ENCODE measurements around the gene CFAP20DC.

- no peak for TF ChIP-seq CTCF (IDR thresholded peaks at IDR 0.05)
- no peak for TF ChIP-seq POLR2A (IDR thresholded peaks at IDR 0.05)
Observed at GRCh38 chr3:58857402-58857801, 192.4 kb downstream of the CFAP20DC start.
